HG02943 (cell line): Measurements from ENCODE around the gene RBM8A.
A peak's percentile ranks its signal among the peaks of the same experiment; 100 is the strongest.

Experiments used
- ATAC-seq: cut with Tn5 transposase; IDR thresholded peaks from one replicate; pipeline ENCODE4 v1.9.1; 2021; ENCODE audit warnings: mild to moderate bottlenecking, low read depth, moderate library complexity; ENCODE audit not compliant: unreplicated experiment

Gene RBM8A

GRCh38 chr1:145927063-145927886 is at the start of gene RBM8A:
TSS of gene RBM8A (minus strand) at chr1:145927484. CDS start at chr1:145927426, 58 bp downstream.
- ATAC-seq = peak; percentile 95

- ATAC-seq = no peak
These were observed 49.7 kb upstream of the RBM8A start for GRCh38 chr1:145977016-145977415.

GRCh38 chr1:145975216-145975615 is 47.9 kb upstream of the RBM8A start:
- ATAC-seq = no peak

GRCh38 chr1:145974721-145975120 is 47.4 kb upstream of the RBM8A start:
- no peak for ATAC-seq

GRCh38 chr1:145972580-145972979 is 45.3 kb upstream of the RBM8A start:
- ATAC-seq = no peak

GRCh38 chr1:145967288-145967687 is 40.0 kb upstream of the RBM8A start:
- ATAC-seq = no peak

GRCh38 chr1:145965119-145965744 is 37.9 kb upstream of the RBM8A start:
- no peak for ATAC-seq

- peak; percentile 87 for ATAC-seq
These were observed 37.2 kb upstream of the RBM8A start, which contains the start of the genes ANKRD34A and POLR3GL for GRCh38 chr1:145964328-145965118. TSS of gene ANKRD34A (minus strand) at chr1:145964575. CDS start at chr1:145961759, 2,816 bp downstream. TSS of gene POLR3GL (plus strand) at chr1:145964690. CDS start at chr1:145974866, 10,176 bp downstream.

- ATAC-seq = no peak
These were observed 36.2 kb upstream of the RBM8A start for GRCh38 chr1:145963265-145964019.

- no peak for ATAC-seq
These were observed 35.1 kb upstream of the RBM8A start for GRCh38 chr1:145962157-145963102.

GRCh38 chr1:145961425-145962156 is 34.3 kb upstream of the RBM8A start:
- no peak for ATAC-seq

- no peak for ATAC-seq
These were observed 33.8 kb upstream of the RBM8A start for GRCh38 chr1:145961109-145961424.

GRCh38 chr1:145960468-145961108 is 33.3 kb upstream of the RBM8A start:
- no peak for ATAC-seq

GRCh38 chr1:145959957-145960467 is 32.7 kb upstream of the RBM8A start:
- ATAC-seq = no peak

- no peak for ATAC-seq
These were observed 32.0 kb upstream of the RBM8A start for GRCh38 chr1:145959333-145959732.

GRCh38 chr1:145958734-145959133 is 31.4 kb upstream of the RBM8A start:
- ATAC-seq = no peak

GRCh38 chr1:145957443-145958319 is 30.4 kb upstream of the RBM8A start, which contains the start of gene LIX1L:
TSS of gene LIX1L (minus strand) at chr1:145958017. CDS start at chr1:145957927, 90 bp downstream.
- peak; percentile 95 for ATAC-seq
